ENCODE data around the gene SCRN2. TPM values are rescaled to one million over a fixed set of nuclear protein-coding genes. Genes with fewer than 3 reads are reported as not detected.

Gene SCRN2
- total and polyA plus RNA-seq, 2 experiments from 2014 or later: 40.6 to 45.5 TPM

DNA sequence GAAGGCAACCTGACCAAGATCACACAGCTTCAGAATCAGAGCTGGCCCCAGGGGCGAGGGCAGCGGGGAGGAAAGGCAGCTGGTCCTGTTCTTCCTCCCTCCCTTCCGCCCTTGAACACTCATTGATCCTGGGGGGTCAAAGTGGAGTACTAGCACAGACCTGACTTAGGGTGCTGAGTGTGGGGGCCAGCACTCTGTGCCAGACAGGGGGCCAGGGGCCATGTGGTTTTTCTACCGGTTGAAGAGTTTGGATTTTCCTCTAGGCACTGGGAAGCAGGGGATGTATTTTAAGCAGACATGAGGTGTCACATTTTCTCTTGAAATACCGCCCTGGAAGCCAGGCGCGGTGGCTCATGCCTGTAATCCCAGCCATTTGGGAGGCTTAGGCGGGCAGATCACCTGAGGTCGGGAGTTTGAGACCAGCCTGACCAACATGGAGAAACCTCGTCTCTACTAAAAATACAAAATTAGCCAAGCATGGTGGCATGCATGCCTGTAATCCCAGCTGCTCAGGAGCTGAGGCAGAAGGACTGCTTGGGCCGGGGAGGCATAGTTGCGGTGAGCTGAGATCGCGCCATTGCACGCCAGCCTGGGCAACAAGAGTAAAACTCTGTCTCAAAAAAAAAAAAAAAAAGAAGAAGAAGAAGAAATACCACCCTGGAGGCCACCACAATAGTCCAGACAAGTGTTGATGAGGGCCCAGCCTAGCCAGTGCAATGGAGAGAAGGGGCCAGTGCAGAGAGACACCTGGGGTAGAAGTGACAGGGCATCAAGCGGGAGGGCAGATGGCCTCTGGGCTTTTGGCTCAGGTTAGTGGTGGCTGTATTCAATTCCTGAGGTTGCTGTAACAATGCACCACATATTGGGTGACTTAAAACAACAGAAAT lies 34.8 kb downstream of the SCRN2 start:
- Mint-ChIP-seq H3K4me1 (peaks cover 7% of the 10 kb centered on the region; the same call in 2 of the 3 replicates), H3K27ac (peak overlapping the region; percentile 72; the same call in 1 of the 2 replicates), H3K9me3 (no peaks in the 10 kb centered on the region), H3K4me3 (no peak overlapping the region), H3K27me3 (ENCODE audit: insufficient read depth, low read depth, poor library complexity) (peaks cover 8% of the 10 kb centered on the region), H3K36me3 (ENCODE audit: low read depth) (peaks cover 5% of the 10 kb centered on the region; the same call in 1 of the 3 replicates)
- H3K9me2 ChIP-seq (ENCODE audit: insufficient read depth): no peaks in the 10 kb centered on the region
- no peaks in the 10 kb centered on the region; the same call in 1 of the 2 replicates for H4K20me1 ChIP-seq (replicated peaks; ENCODE audit: insufficient read depth)
- no peaks in the 10 kb centered on the region for H3K79me2 ChIP-seq (replicated peaks; ENCODE audit: insufficient read depth)
- no peak overlapping the region for H3K4me2 ChIP-seq
- no peaks in the 10 kb centered on the region for H3F3A ChIP-seq (replicated peaks; ENCODE audit: low read depth)
- H3K27me3 ChIP-seq (ENCODE audit: insufficient read depth): no peaks in the 10 kb centered on the region
- no peak overlapping the region for H2AFZ ChIP-seq
- ATAC-seq (no peak), DNase-seq (ENCODE audit: low spot score) (no peak)
- no peak overlapping the region for H3K4me3 ChIP-seq
- no peaks in the 10 kb centered on the region for H3K36me3 ChIP-seq (ENCODE audit: insufficient read depth)
- no peak overlapping the region for H3K27ac ChIP-seq (ENCODE audit: low read depth)
- TF ChIP-seq EZH2 (IDR thresholded peaks at IDR 0.05; ENCODE audit: low read depth, unreplicated experiment): no peak
- TF ChIP-seq, protein P1, sequence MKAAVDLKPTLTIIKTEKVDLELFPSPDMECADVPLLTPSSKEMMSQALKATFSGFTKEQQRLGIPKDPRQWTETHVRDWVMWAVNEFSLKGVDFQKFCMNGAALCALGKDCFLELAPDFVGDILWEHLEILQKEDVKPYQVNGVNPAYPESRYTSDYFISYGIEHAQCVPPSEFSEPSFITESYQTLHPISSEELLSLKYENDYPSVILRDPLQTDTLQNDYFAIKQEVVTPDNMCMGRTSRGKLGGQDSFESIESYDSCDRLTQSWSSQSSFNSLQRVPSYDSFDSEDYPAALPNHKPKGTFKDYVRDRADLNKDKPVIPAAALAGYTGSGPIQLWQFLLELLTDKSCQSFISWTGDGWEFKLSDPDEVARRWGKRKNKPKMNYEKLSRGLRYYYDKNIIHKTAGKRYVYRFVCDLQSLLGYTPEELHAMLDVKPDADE (IDR thresholded peaks at IDR 0.05): no peak
- no peak for TF ChIP-seq JUNB (IDR thresholded peaks at IDR 0.05; ENCODE audit: unreplicated experiment)
- no peaks in the 10 kb centered on the region for H3K4me1 ChIP-seq (ENCODE audit: insufficient read depth)

DNA sequence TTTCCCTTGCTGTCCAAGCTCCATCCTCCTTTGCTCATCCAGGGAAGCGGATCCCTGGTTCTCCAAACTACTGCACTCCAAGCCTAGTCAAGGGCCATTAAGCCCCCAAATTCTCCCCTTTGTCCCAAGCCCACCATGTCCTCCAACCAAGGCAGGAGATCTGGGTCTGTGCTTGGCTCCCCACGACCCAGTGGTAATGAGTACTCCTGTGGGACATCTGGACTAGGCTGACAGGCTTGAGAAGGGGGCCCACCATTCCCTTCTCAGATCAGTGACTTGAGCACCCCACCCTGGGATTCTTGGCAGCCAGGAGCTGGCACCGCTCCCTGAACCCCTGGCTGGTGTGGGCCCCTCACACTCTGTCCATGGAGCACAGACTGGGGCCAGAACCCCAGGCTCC lies 36.6 kb downstream of the SCRN2 start:
- no peaks in the 10 kb centered on the region for H3K4me1 ChIP-seq (ENCODE audit: insufficient read depth)
- H3F3A ChIP-seq (replicated peaks; ENCODE audit: low read depth): no peaks in the 10 kb centered on the region
- H3K36me3 ChIP-seq (ENCODE audit: insufficient read depth): no peaks in the 10 kb centered on the region
- H3K9me2 ChIP-seq (ENCODE audit: insufficient read depth): no peaks in the 10 kb centered on the region
- no peak overlapping the region for H3K27ac ChIP-seq (ENCODE audit: low read depth)
- H3K27ac Mint-ChIP-seq: no peak overlapping the region
- DNase-seq (ENCODE audit: low spot score): no peak
- no peak overlapping the region for H2AFZ ChIP-seq
- ATAC-seq: no peak
- no peak overlapping the region for H3K4me2 ChIP-seq
- H3K4me3 Mint-ChIP-seq: no peak overlapping the region
- no peaks in the 10 kb centered on the region for H3K4me1 Mint-ChIP-seq
- no peaks in the 10 kb centered on the region for H3K9me3 Mint-ChIP-seq
- H3K79me2 ChIP-seq (replicated peaks; ENCODE audit: insufficient read depth): no peaks in the 10 kb centered on the region
- no peak overlapping the region for H3K4me3 ChIP-seq
- no peaks in the 10 kb centered on the region for H3K36me3 Mint-ChIP-seq (ENCODE audit: low read depth)
- H3K27me3 ChIP-seq (ENCODE audit: insufficient read depth): no peaks in the 10 kb centered on the region
- H4K20me1 ChIP-seq (replicated peaks; ENCODE audit: insufficient read depth): no peaks in the 10 kb centered on the region; the same call in 1 of the 2 replicates
- H3K27me3 Mint-ChIP-seq (ENCODE audit: insufficient read depth, low read depth, poor library complexity): peaks cover 8% of the 10 kb centered on the region
- TF ChIP-seq CREB1 (CRISPR knock-in tag; IDR thresholded peaks at IDR 0.05; ENCODE audit: low read depth) (no peak), ZNF462 (CRISPR knock-in tag; IDR thresholded peaks at IDR 0.05) (no peak), JUNB (IDR thresholded peaks at IDR 0.05; ENCODE audit: unreplicated experiment) (no peak), EZH2 (IDR thresholded peaks at IDR 0.05; ENCODE audit: low read depth, unreplicated experiment) (no peak), ZNF331 (CRISPR knock-in tag; IDR thresholded peaks at IDR 0.05; ENCODE audit: low read depth) (no peak)
- TF ChIP-seq, protein P2, sequence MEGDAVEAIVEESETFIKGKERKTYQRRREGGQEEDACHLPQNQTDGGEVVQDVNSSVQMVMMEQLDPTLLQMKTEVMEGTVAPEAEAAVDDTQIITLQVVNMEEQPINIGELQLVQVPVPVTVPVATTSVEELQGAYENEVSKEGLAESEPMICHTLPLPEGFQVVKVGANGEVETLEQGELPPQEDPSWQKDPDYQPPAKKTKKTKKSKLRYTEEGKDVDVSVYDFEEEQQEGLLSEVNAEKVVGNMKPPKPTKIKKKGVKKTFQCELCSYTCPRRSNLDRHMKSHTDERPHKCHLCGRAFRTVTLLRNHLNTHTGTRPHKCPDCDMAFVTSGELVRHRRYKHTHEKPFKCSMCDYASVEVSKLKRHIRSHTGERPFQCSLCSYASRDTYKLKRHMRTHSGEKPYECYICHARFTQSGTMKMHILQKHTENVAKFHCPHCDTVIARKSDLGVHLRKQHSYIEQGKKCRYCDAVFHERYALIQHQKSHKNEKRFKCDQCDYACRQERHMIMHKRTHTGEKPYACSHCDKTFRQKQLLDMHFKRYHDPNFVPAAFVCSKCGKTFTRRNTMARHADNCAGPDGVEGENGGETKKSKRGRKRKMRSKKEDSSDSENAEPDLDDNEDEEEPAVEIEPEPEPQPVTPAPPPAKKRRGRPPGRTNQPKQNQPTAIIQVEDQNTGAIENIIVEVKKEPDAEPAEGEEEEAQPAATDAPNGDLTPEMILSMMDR (conservative IDR thresholded peaks at IDR 0.05; ENCODE audit: low read depth in 2 of 2): no peak
- TF ChIP-seq, protein P1 (IDR thresholded peaks at IDR 0.05): no peak
